ENCODE data around the gene POLD4.

GRCh38 chr11:67376063-67376820 lies 22.9 kb upstream of the POLD4 start:
- TF ChIP-seq, protein P1, sequence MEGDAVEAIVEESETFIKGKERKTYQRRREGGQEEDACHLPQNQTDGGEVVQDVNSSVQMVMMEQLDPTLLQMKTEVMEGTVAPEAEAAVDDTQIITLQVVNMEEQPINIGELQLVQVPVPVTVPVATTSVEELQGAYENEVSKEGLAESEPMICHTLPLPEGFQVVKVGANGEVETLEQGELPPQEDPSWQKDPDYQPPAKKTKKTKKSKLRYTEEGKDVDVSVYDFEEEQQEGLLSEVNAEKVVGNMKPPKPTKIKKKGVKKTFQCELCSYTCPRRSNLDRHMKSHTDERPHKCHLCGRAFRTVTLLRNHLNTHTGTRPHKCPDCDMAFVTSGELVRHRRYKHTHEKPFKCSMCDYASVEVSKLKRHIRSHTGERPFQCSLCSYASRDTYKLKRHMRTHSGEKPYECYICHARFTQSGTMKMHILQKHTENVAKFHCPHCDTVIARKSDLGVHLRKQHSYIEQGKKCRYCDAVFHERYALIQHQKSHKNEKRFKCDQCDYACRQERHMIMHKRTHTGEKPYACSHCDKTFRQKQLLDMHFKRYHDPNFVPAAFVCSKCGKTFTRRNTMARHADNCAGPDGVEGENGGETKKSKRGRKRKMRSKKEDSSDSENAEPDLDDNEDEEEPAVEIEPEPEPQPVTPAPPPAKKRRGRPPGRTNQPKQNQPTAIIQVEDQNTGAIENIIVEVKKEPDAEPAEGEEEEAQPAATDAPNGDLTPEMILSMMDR (IDR thresholded peaks at IDR 0.05) = no peak
- TF ChIP-seq POLR2A (IDR thresholded peaks at IDR 0.05) = no peak
